HepG2 (cell line): ENCODE data around the gene DIP2C. TPM values are rescaled to one million over a fixed set of nuclear protein-coding genes. Genes with fewer than 3 reads are reported as not detected.

ENCODE experiments used
- CEBPG ChIP-seq: IDR thresholded peaks from 2 replicates; pipeline ENCODE4 v1.6.1; 2016
- ETV6 ChIP-seq: sonication (generic); formaldehyde crosslinking; conservative IDR thresholded peaks from 2 replicates; pipeline ENCODE4 v1.4.0; 2020; ENCODE audit warnings: missing genetic modification reagents
- FOSL1 ChIP-seq: sonication (generic); formaldehyde crosslinking; IDR thresholded peaks from 2 replicates; pipeline ENCODE4 v1.9.0; 2021; ENCODE audit warnings: missing genetic modification reagents, borderline replicate concordance
- IKZF1 ChIP-seq: fragments of 450-650 bp; IDR thresholded peaks from 2 replicates; pipeline ENCODE4 v1.7.1; 2016
- MED13 ChIP-seq: sonication (generic); formaldehyde crosslinking; IDR thresholded peaks from 2 replicates; pipeline ENCODE4 v1.5.0; 2020; ENCODE audit warnings: missing genetic modification reagents
- PAF1 ChIP-seq: IDR thresholded peaks from 2 replicates; pipeline ENCODE4 v1.6.1; 2016; ENCODE audit warnings: missing genetic modification reagents, missing compliant biosample characterization
- PAX8 ChIP-seq: sonication (generic); formaldehyde crosslinking; IDR thresholded peaks from 2 replicates; pipeline ENCODE4 v1.8.0; 2022; ENCODE audit warnings: mild to moderate bottlenecking, missing genetic modification reagents, borderline replicate concordance
- PHF5A ChIP-seq: IDR thresholded peaks from one replicate; pipeline ENCODE4 v1.6.1; 2018; ENCODE audit warnings: low read depth, missing genetic modification reagents; ENCODE audit not compliant: unreplicated experiment
- RCOR2 ChIP-seq: IDR thresholded peaks from 2 replicates; pipeline ENCODE4 v1.6.1; 2016; ENCODE audit warnings: missing biosample characterization, missing genetic modification reagents
- SMARCC2 ChIP-seq: fragments of 450-650 bp; IDR thresholded peaks from 2 replicates; pipeline ENCODE4 v1.6.1; 2017; ENCODE audit warnings: antibody characterized with exemption, mild to moderate bottlenecking
- ZFYVE20 ChIP-seq: sonication (generic); formaldehyde crosslinking; IDR thresholded peaks from 2 replicates; pipeline ENCODE4 v1.8.0; 2023; ENCODE audit warnings: low read depth, mild to moderate bottlenecking, moderate library complexity, missing genetic modification reagents, borderline replicate concordance
- ZMYM3 ChIP-seq: sonication (generic); formaldehyde crosslinking; IDR thresholded peaks from 2 replicates; pipeline ENCODE4 v1.5.1; 2020; ENCODE audit warnings: mild to moderate bottlenecking, missing genetic modification reagents
- ZNF317 ChIP-seq: sonication (generic); formaldehyde crosslinking; IDR thresholded peaks from 2 replicates; pipeline ENCODE4 v1.5.0; 2020; ENCODE audit warnings: mild to moderate bottlenecking, missing genetic modification reagents
- ZNF350 ChIP-seq: sonication (generic); formaldehyde crosslinking; IDR thresholded peaks from 2 replicates; pipeline ENCODE4 v1.4.0; 2020; ENCODE audit warnings: mild to moderate bottlenecking, low read depth, missing genetic modification reagents, borderline replicate concordance
- ZNF777 ChIP-seq: sonication (generic); formaldehyde crosslinking; IDR thresholded peaks from 2 replicates; pipeline ENCODE4 v1.4.0; 2020; ENCODE audit warnings: missing genetic modification reagents
- ZNF816 ChIP-seq: sonication (generic); formaldehyde crosslinking; IDR thresholded peaks from 2 replicates; pipeline ENCODE4 v1.8.0; 2022; ENCODE audit warnings: missing genetic modification reagents, mild to moderate bottlenecking, borderline replicate concordance
- polyA plus RNA-seq, 8 experiments: library from polyadenylated mRNA; depleted of rRNA in 3 of 8; stranded (reverse) in 7 of 8; unstranded in 1 of 8; fragments of >200 nt; fragmentation: Illumina TruSeq in 4 of 8; extraction: Trizol in 4 of 8; gene quantifications; 2 replicates each; pipeline versions ENCODE4 v1.2.1 to v1.2.3, GENCODE V29; 2011 to 2016; ENCODE audit warnings: low read depth in 4 of 8, missing spikeins in 1 of 8, mixed read lengths in 1 of 8; ENCODE audit not compliant: insufficient read depth in 1 of 8
- total RNA-seq, 5 experiments: library from RNA; depleted of rRNA; stranded (reverse); fragments of >200 nt; fragmentation: Illumina TruSeq; extraction: Trizol; gene quantifications; 2 replicates each; pipeline ENCODE4 v1.2.3, GENCODE V29; 2016; ENCODE audit warnings: low read depth in 1 of 5
- TF ChIP-seq, protein P1 (sequence below): sonication (generic); formaldehyde crosslinking; IDR thresholded peaks from 2 replicates; pipeline ENCODE4 v1.4.0; 2020; ENCODE audit warnings: missing genetic modification reagents
- TF ChIP-seq, protein P2 (sequence below): sonication (generic); formaldehyde crosslinking; IDR thresholded peaks from 2 replicates; pipeline ENCODE4 v1.5.1; 2020; ENCODE audit warnings: missing genetic modification reagents, mild to moderate bottlenecking, borderline replicate concordance
- TF ChIP-seq, protein P3 (sequence below): sonication (generic); formaldehyde crosslinking; IDR thresholded peaks from 2 replicates; pipeline ENCODE4 v1.4.0; 2020; ENCODE audit warnings: low read depth, mild to moderate bottlenecking, missing genetic modification reagents
- TF ChIP-seq, protein P4 (sequence below): sonication (generic); formaldehyde crosslinking; IDR thresholded peaks from 2 replicates; pipeline ENCODE4 v1.4.0; 2020; ENCODE audit warnings: missing genetic modification reagents
- TF ChIP-seq, protein P5 (sequence below): sonication (generic); formaldehyde crosslinking; IDR thresholded peaks from 2 replicates; pipeline ENCODE4 v1.4.0; 2020; ENCODE audit warnings: mild to moderate bottlenecking, missing genetic modification reagents
- TF ChIP-seq, protein P6 (sequence below): IDR thresholded peaks from 2 replicates; pipeline ENCODE4 v1.6.1; 2016; ENCODE audit warnings: mild to moderate bottlenecking, missing biosample characterization, missing genetic modification reagents

DIP2C gene
- total and polyA plus RNA-seq, 2 of the 13 experiments (the other 11 are each of a cell fraction or from before 2014, with no cell fraction given) = 2.2 to 2.7 TPM

DNA sequence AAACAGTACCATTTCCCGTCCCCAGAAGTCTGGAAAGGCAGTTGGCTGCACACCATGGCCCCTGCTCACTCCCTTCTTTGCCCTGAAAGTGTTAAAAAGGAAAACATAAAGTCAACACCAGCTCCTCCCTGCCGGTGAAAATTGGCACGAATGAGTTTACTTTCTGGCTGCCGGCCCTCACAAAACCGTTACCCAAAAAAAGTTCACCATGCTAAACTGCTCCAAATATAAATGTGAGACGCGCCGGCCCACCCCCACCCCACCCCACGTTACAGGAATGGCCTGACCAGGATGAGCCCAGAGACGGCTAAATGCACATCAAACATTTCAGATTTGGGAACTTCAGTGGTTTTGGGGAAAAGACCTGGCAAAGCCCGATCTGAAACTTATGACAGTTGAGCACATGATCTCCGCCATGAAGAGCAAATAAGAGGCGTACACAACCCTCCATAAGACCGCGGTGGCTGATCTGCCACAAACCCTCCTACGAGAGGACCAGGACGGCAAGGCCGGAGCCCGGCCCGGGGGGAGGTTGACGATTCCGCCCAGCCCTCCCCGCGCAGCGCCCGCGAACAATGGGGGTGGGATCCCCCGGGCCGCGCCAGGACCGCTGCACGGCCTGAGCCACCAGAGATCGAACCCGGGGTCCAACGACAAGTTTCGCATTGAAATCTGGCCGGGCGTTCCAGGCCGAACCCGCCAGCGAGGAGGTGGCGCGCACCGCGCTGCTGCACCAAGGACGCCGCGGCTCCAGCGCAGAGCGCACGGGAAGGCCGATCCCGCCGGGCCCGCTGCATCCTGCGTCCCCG is 952 bp downstream of the DIP2C start (continued):
- TF ChIP-seq IKZF1 (no peak), ZNF777 (CRISPR knock-in tag) (peak; percentile 78), ZNF350 (CRISPR knock-in tag) (no peak), ZMYM3 (no peak), ZFYVE20 (CRISPR knock-in tag) (no peak), MED13 (CRISPR knock-in tag) (no peak), ETV6 (CRISPR knock-in tag) (no peak), ZNF816 (CRISPR knock-in tag) (no peak), SMARCC2 (no peak), RCOR2 (no peak), FOSL1 (CRISPR knock-in tag) (no peak), CEBPG (CRISPR knock-in tag) (no peak), PAF1 (CRISPR knock-in tag) (no peak), PAX8 (CRISPR knock-in tag) (no peak), PHF5A (CRISPR knock-in tag) (no peak), ZNF317 (CRISPR knock-in tag) (no peak)
- TF ChIP-seq, protein P1, sequence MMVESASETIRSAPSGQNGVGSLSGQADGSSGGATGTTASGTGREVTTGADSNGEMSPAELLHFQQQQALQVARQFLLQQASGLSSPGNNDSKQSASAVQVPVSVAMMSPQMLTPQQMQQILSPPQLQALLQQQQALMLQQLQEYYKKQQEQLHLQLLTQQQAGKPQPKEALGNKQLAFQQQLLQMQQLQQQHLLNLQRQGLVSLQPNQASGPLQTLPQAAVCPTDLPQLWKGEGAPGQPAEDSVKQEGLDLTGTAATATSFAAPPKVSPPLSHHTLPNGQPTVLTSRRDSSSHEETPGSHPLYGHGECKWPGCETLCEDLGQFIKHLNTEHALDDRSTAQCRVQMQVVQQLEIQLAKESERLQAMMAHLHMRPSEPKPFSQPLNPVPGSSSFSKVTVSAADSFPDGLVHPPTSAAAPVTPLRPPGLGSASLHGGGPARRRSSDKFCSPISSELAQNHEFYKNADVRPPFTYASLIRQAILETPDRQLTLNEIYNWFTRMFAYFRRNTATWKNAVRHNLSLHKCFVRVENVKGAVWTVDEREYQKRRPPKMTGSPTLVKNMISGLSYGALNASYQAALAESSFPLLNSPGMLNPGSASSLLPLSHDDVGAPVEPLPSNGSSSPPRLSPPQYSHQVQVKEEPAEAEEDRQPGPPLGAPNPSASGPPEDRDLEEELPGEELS = no peak
- TF ChIP-seq, protein P2, sequence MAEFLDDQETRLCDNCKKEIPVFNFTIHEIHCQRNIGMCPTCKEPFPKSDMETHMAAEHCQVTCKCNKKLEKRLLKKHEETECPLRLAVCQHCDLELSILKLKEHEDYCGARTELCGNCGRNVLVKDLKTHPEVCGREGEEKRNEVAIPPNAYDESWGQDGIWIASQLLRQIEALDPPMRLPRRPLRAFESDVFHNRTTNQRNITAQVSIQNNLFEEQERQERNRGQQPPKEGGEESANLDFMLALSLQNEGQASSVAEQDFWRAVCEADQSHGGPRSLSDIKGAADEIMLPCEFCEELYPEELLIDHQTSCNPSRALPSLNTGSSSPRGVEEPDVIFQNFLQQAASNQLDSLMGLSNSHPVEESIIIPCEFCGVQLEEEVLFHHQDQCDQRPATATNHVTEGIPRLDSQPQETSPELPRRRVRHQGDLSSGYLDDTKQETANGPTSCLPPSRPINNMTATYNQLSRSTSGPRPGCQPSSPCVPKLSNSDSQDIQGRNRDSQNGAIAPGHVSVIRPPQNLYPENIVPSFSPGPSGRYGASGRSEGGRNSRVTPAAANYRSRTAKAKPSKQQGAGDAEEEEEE (CRISPR knock-in tag) = no peak
- TF ChIP-seq, protein P3, sequence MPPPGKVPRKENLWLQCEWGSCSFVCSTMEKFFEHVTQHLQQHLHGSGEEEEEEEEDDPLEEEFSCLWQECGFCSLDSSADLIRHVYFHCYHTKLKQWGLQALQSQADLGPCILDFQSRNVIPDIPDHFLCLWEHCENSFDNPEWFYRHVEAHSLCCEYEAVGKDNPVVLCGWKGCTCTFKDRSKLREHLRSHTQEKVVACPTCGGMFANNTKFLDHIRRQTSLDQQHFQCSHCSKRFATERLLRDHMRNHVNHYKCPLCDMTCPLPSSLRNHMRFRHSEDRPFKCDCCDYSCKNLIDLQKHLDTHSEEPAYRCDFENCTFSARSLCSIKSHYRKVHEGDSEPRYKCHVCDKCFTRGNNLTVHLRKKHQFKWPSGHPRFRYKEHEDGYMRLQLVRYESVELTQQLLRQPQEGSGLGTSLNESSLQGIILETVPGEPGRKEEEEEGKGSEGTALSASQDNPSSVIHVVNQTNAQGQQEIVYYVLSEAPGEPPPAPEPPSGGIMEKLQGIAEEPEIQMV (CRISPR knock-in tag) = no peak
- TF ChIP-seq, protein P4, sequence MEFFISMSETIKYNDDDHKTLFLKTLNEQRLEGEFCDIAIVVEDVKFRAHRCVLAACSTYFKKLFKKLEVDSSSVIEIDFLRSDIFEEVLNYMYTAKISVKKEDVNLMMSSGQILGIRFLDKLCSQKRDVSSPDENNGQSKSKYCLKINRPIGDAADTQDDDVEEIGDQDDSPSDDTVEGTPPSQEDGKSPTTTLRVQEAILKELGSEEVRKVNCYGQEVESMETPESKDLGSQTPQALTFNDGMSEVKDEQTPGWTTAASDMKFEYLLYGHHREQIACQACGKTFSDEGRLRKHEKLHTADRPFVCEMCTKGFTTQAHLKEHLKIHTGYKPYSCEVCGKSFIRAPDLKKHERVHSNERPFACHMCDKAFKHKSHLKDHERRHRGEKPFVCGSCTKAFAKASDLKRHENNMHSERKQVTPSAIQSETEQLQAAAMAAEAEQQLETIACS (CRISPR knock-in tag) = peak; percentile 77
- TF ChIP-seq, protein P5, sequence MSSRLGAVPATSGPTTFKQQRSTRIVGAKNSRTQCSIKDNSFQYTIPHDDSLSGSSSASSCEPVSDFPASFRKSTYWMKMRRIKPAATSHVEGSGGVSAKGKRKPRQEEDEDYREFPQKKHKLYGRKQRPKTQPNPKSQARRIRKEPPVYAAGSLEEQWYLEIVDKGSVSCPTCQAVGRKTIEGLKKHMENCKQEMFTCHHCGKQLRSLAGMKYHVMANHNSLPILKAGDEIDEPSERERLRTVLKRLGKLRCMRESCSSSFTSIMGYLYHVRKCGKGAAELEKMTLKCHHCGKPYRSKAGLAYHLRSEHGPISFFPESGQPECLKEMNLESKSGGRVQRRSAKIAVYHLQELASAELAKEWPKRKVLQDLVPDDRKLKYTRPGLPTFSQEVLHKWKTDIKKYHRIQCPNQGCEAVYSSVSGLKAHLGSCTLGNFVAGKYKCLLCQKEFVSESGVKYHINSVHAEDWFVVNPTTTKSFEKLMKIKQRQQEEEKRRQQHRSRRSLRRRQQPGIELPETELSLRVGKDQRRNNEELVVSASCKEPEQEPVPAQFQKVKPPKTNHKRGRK (CRISPR knock-in tag) = no peak
- TF ChIP-seq, protein P6, sequence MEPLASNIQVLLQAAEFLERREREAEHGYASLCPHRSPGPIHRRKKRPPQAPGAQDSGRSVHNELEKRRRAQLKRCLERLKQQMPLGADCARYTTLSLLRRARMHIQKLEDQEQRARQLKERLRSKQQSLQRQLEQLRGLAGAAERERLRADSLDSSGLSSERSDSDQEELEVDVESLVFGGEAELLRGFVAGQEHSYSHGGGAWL (CRISPR knock-in tag) = no peak
